ENCODE data around the gene IFNAR2. TPM values are rescaled to one million over a fixed set of nuclear protein-coding genes. Genes with fewer than 3 reads are reported as not detected.
"Not testable (repeated sequence)": the region's sequence is repeated elsewhere in the genome, so short reads cannot be mapped to it uniquely, and the experiment has no call there.

IFNAR2 gene
- polyA plus RNA-seq, 1 of the 3 experiments (the other 2 are of a cell fraction): 10.4 TPM

DNA sequence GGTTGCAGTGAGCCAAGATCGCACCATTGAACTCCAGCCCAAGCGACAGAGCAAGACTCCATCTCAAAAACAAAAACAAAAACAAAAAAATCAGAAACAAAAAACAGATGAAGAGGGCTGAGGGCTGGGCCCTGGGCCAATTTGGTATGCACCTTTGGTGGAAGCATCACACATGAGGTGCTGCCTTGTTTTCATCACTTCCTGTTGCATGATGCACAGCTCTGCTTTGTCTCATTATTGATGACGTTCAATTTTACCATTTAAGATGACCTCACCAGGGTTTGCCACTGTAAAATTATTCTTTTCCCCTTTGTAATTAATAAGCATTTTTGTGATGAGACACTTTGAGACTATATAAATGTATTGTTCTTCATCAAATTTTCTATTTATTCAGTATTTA, 9.8 kb upstream of the IFNAR2 start:
- H3K27ac ChIP-seq (ENCODE audit: low read depth in 2 of 2, low read length in 1 of 2): no peak overlapping the region
- H3K79me2 ChIP-seq (ENCODE audit: insufficient read depth): no peaks in the 10 kb centered on the region
- H3K9me2 ChIP-seq: no peaks in the 10 kb centered on the region
- no peak overlapping the region for H3K4me3 ChIP-seq (ENCODE audit: low read depth in 2 of 2, low read length in 1 of 2)
- WGBS (ENCODE audit: low lambda C conversion rate): 59% methylated on average over 3 of the region's 3 CpGs
- no peaks in the 10 kb centered on the region for H3K4me1 ChIP-seq (ENCODE audit: control insufficient read depth in 1 of 2, insufficient read depth in 2 of 2, low read depth in 1 of 2, low read length in 1 of 2)
- DNase-seq: no peak
- H2AFZ ChIP-seq (ENCODE audit: low read depth): no peak overlapping the region
- no peak for TF ChIP-seq GABPA (IDR thresholded peaks at IDR 0.05; ENCODE audit: low read depth)
- no peak for TF ChIP-seq RFX5 (IDR thresholded peaks at IDR 0.05; ENCODE audit: low read length)
- no peak for TF ChIP-seq JUND (IDR thresholded peaks at IDR 0.05)
- TF ChIP-seq NFIC (IDR thresholded peaks at IDR 0.05; ENCODE audit: borderline replicate concordance): no peak
- TF ChIP-seq, protein P1, sequence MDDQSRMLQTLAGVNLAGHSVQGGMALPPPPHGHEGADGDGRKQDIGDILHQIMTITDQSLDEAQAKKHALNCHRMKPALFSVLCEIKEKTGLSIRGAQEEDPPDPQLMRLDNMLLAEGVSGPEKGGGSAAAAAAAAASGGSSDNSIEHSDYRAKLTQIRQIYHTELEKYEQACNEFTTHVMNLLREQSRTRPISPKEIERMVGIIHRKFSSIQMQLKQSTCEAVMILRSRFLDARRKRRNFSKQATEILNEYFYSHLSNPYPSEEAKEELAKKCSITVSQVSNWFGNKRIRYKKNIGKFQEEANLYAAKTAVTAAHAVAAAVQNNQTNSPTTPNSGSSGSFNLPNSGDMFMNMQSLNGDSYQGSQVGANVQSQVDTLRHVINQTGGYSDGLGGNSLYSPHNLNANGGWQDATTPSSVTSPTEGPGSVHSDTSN (IDR thresholded peaks at IDR 0.05): no peak
- no peak for TF ChIP-seq EP300 (IDR thresholded peaks at IDR 0.05; ENCODE audit: borderline replicate concordance in 1 of 2, low read depth in 1 of 2, low read length in 1 of 2)
- no peak for TF ChIP-seq MEF2A (IDR thresholded peaks at IDR 0.05; ENCODE audit: borderline replicate concordance, low read depth)
- TF ChIP-seq SIN3A (IDR thresholded peaks at IDR 0.05; ENCODE audit: borderline replicate concordance, low read depth, low read length): no peak
- no peak for TF ChIP-seq CHD2 (IDR thresholded peaks at IDR 0.05; ENCODE audit: low read length, partially characterized antibody)
- TF ChIP-seq FOXJ3 (CRISPR knock-in tag; IDR thresholded peaks at IDR 0.05): no peak
- TF ChIP-seq FOXM1 (IDR thresholded peaks at IDR 0.05; ENCODE audit: low read depth): no peak
- TF ChIP-seq REST (IDR thresholded peaks at IDR 0.05; ENCODE audit: low read depth, low read length): no peak
- no peak for TF ChIP-seq IRF3 (IDR thresholded peaks at IDR 0.05; ENCODE audit: low read depth, low read length)
- TF ChIP-seq GATA2 (CRISPR knock-in tag; IDR thresholded peaks at IDR 0.05): no peak
- TF ChIP-seq ELF1 (IDR thresholded peaks at IDR 0.05): no peak
- TF ChIP-seq RXRA (IDR thresholded peaks at IDR 0.05; ENCODE audit: borderline replicate concordance, low read depth): no peak
- no peak for TF ChIP-seq FOSL2 (IDR thresholded peaks at IDR 0.05; ENCODE audit: borderline replicate concordance, low read depth)
- H4K20me1 ChIP-seq (ENCODE audit: insufficient read depth): no peaks in the 10 kb centered on the region
- ChIA-PET CTCF (interaction anchor here (1.1 kb wide), 1 partner anchor 12 kb away, joined by 3 read pairs; no protein-coding TSS in a partner anchor), POLR2A (no interaction called here)
- H3K4me2 ChIP-seq: no peak overlapping the region
- no peak overlapping the region for H3K9ac ChIP-seq
- peaks cover 11% of the 10 kb centered on the region; the same call in 1 of the 2 replicates for H3K27me3 ChIP-seq (ENCODE audit: insufficient read depth)
- no peaks in the 10 kb centered on the region for H3K36me3 ChIP-seq (replicated peaks in 1 of 2; ENCODE audit: control insufficient read depth in 1 of 2, insufficient read depth in 2 of 2, low read length in 1 of 2)
- H3K9me3 ChIP-seq: no peaks in the 10 kb centered on the region
- H3F3A ChIP-seq (replicated peaks; ENCODE audit: insufficient read depth): no peaks in the 10 kb centered on the region

DNA sequence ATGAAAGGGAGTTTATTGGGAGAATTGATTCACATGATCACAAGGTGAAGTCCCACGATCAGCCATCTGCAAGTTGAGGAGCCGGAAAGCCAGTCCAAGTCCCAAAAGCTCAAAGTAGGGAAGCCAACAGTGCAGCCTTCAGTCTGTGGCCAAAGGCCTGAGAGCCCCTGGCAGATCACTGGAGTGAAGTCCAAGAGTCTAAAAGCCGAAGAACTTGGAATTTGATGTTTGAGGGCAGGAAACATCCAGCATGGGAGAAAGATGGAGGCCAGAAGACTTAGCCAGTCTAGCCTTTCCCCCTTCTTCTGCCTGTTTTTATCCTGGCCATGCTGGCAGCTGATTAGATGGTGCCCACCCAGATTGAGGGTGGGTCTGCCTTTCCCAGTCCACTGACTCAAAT, 4.4 kb upstream of the IFNAR2 start:
- H3K36me3 ChIP-seq (replicated peaks in 1 of 2; ENCODE audit: control insufficient read depth in 1 of 2, insufficient read depth in 2 of 2, low read length in 1 of 2); H3K9me2 ChIP-seq; H3K9me3 ChIP-seq; POLR2A ChIA-PET; DNase-seq; H3K27ac ChIP-seq (ENCODE audit: low read depth in 2 of 2, low read length in 1 of 2); H3K4me1 ChIP-seq (ENCODE audit: control insufficient read depth in 1 of 2, insufficient read depth in 2 of 2, low read depth in 1 of 2, low read length in 1 of 2); H3K4me3 ChIP-seq (ENCODE audit: low read depth in 2 of 2, low read length in 1 of 2); H3K9ac ChIP-seq; H3K4me2 ChIP-seq; H2AFZ ChIP-seq (ENCODE audit: low read depth); H3K79me2 ChIP-seq (ENCODE audit: insufficient read depth); H4K20me1 ChIP-seq (ENCODE audit: insufficient read depth); H3F3A ChIP-seq (replicated peaks; ENCODE audit: insufficient read depth): not testable (repeated sequence)
- 44% methylated on average over 3 of the region's 3 CpGs for WGBS (ENCODE audit: low lambda C conversion rate)
- peaks cover 11% of the 10 kb centered on the region; the same call in 1 of the 2 replicates for H3K27me3 ChIP-seq (ENCODE audit: insufficient read depth)
- CTCF ChIA-PET: interaction anchor here (1.3 to 1.5 kb wide), 2 partner anchors 10 to 28 kb away, joined by 3 to 4 read pairs; no protein-coding TSS in a partner anchor

Data from SK-N-SH (cell line).